Measurements from ENCODE around the gene UBR3. TPM values are rescaled to one million over a fixed set of nuclear protein-coding genes. Genes with fewer than 3 reads are reported as not detected.

The UBR3 gene
- total RNA-seq, 2 donors from 2014 or later: 67.3 to 76.4 TPM

DNA sequence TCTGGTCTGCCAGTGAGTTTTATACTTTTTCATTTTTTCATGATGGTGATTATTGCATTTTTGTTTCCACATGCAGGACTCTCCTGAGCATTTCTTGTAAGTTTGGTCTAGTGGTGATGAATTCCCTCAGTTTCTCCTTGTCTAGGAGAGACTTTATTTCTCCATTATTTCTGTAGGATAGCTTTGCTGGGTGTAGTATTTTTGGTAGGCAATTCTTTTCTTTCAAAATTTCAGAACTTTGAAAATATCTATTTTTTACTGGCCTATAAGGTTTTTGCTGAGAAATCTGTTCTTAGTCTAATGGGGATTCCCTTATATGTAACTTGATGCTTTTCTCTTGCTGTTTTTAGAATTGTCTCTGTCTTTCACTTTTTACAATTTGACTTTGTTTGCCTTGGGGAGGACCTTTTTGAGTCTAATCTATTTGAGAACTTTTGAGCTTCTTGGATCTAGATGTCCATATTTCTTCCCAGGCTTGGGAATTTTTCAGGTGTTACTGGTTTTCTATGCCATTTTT, 149.1 kb downstream of the UBR3 start:
- intact Hi-C loops (cut with DNase I): no loop called here
- ATAC-seq (no peak), DNase-seq (no peak)

- no peak for ATAC-seq
- no peak for DNase-seq
- intact Hi-C loops (cut with DNase I): no loop called here
These were observed 150.3 kb downstream of the UBR3 start for GRCh38 chr2:169977530-169977929.

DNA sequence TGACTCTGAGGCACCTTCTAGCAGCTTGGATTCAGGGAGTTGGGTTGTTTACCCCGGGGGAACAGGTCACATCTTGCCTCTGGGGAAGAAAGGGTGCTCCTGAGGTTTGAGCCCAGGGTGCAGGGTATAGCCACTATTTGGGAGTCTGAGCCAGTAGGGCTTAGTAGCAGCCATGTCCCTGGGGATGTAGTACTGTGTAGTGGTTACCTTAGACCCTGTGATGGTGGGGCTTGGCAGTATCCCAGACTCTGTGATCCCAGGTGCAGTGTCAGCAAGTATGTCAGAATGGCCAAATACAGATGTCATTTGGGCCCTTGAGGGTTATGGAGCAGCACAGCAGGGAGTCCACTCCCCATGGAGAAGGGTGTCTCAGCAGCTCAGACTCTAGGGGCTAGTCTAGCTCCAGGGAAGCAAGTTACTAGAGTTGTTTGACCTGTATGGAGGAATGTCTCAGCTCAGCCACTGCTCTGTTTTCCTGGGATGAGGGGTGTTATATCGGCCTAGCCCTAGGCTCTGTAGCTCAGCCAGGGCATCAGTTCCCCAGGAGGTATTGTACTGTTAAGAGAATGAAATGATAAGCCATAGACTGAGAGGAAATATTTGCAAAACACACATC, 151.3 kb downstream of the UBR3 start:
- intact Hi-C loops (cut with DNase I): no loop called here
- DNase-seq (no peak), ATAC-seq (no peak)

- DNase-seq: no peak
- intact Hi-C loops (cut with DNase I): no loop called here
- no peak for ATAC-seq
These were observed 151.8 kb downstream of the UBR3 start for GRCh38 chr2:169979025-169979424.

- ATAC-seq (no peak), DNase-seq (no peak)
- intact Hi-C loops (cut with DNase I): no loop called here
These were observed 152.7 kb downstream of the UBR3 start for GRCh38 chr2:169980001-169980400.

GRCh38 chr2:169980643-169981042, 153.4 kb downstream of the UBR3 start:
- ATAC-seq (no peak), DNase-seq (no peak)
- intact Hi-C loops (cut with DNase I): no loop called here

DNA sequence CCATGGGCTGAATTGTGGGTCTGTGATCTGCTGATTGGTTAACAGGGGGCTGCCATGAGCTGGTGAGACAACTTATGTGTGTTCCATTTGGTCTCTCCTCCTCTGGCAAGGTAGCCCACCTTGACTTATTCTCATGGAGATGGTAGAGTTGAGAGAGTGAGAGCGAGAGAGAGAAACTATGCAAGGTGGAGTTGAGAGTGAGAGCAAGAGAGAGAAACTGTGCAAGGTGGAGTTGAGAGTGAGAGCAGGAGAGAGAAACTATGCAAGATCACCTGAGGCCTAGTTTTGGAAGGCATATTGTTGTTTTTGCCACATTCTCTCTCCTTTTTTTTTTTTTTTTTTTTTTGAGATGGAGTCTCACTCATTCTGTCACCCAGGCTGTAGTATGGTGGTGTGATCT, 155.7 kb downstream of the UBR3 start:
- ATAC-seq (no peak), DNase-seq (no peak)
- intact Hi-C loops (cut with DNase I): no loop called here

- DNase-seq (no peak), ATAC-seq (no peak)
- intact Hi-C loops (cut with DNase I): no loop called here
These were observed 156.3 kb downstream of the UBR3 start for GRCh38 chr2:169983506-169983905.

- ATAC-seq (no peak), DNase-seq (no peak)
- intact Hi-C loops (cut with DNase I): no loop called here
These were observed 156.9 kb downstream of the UBR3 start for GRCh38 chr2:169984145-169984544.

DNA sequence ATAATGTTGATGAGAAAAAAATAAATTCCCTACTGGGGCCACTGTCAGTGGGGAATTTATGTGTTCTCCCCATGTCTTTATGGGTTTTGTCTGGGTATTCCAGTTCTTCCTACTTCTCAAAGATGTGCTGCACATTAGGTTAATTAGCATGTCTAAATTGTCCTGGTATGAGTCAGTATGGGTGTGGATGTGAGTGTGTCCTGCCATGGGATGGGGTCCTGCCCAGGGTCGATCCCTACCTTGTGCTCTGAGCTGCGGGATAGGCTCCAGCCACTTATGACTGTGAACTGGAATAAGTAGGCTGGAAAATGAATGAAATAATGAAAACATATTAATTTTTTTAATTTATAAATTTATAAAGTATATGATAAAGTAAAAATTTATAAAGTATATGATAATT, 167.5 kb downstream of the UBR3 start:
- DNase-seq: no peak
- intact Hi-C loops (cut with DNase I): no loop called here
- no peak for ATAC-seq

DNA sequence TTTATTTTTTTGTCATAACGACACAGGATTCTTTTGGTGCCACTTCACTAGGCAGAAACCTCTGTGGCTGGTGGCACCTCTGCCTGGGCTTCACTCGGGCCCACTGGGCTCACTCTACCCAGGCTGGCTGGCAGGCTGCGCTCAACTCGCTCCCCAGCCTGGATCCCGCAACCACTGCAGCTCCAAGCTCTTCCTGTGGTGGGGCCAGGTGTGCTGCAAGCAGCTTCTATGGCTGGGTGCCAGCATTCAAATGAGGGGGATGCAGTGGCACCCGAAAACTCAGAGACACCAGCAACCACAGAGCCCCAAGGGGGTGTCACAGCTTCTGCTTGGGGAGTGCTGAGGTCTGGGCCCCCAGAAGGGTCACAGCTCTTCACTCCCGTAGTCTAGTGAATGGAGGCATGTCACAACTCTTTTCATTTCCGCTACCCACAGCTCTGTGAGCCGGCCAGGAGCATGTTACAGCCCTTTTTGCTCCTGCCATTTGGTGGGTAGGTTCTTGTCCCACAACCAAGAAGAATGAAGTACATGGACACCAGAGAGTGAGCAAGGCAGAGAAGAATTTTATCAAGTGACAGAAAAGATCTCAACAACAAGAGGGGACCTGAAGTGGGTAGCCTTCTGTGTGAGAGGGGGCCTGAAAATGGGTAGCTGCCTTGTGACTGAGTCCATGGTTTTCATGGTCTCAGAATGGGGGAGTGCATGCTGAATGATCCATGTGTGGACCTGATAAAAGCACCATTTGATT, 170.1 kb downstream of the UBR3 start:
- DNase-seq: no peak
- ATAC-seq: no peak
- intact Hi-C loops (cut with DNase I): no loop called here

DNA sequence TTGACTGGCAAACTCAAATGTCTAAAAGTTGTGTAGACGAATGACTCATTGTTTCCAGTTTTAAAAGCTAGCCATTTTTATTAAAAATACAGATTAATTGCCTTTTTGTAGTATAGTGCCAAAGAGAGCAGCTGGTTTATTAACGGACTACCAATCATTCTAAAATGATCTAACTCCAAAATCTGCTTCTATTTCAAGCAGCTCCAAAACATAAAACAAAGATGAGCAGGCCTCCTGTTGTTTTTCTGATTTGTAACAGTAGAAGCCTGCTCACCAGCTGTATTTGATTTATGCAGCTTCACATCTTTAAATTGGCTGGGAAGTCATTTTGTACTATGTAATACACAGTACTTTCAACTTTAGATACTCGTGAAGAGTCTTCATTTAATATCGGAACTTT, 171.8 kb downstream of the UBR3 start:
- intact Hi-C loops (cut with DNase I): no loop called here
- DNase-seq (no peak), ATAC-seq (peak in 1 of 2 donors; percentile 26)

DNA sequence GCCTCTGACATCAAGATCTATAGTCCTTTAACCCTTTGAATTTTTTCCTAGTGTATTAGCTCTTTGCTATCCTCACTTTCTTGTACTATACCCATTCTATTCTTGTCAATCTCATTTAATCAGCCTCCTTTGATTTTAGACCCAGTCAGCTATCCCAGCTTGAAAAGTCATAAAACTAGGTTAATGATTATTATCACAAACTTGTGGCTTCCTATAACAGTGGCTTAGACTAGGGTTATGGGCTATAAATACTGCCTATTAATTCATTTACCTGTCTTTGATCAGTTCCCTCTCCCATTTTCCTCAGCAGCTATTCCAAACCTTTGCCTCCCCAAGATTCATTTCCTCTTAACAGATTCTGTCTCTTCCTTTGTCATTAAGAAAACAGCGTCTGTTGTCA, 174.8 kb downstream of the UBR3 start:
- no peak for ATAC-seq
- DNase-seq: no peak
- intact Hi-C loops (cut with DNase I): no loop called here

DNA sequence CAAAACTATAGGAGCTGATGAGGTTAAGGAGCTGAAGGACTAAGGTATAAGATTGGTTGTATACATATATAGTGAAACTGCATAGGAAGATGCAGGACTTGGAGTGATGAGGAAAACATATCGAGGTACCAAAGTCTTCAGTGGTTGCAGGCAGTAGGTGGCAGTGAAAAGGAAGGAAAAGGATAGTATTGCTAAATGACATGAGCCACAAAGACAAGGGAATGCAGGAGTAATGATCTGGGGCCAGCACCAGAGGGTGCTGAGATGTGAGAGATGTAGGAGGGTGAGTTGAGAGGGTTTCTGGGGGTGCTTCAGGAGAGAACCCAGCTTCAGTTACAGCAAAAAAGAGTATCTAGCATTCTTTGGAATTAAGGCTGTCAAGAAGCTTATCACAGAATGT, 178.4 kb downstream of the UBR3 start:
- DNase-seq (no peak), ATAC-seq (no peak)
- intact Hi-C loops (cut with DNase I): no loop called here

DNA sequence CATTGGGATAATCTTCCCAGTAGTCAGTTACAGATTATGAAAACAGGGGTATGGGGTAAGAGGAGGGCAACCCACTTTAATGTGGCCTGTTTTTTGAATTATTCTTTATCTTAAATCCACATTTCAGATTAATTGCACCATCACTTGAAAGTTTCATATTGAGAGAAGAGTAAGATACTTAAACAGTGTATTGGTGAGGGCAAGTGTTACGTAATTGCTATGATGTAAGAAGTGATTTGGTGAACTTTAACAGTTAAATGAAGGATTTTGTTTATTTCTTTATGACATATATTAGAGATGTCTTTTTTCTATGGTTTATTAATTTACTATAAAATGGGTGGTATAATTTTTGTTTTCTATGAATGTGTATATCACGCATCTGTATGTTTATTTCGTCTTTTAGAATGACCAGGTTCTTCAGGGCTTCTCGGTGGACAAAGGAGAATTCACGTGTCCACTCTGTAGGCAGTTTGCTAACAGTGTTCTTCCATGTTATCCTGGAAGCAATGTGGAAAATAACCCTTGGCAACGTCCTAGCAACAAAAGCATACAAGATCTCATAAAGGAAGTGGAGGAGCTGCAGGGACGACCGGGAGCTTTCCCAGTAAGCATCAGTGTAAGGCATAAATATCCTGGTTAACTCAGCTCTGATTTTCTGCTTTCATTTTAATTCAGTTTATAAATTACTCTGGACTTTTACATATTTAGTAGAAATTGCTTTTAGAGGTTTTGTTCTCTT, 179.5 kb downstream of the UBR3 start:
- ATAC-seq (peak in 1 of 2 donors; percentile 12), DNase-seq (no peak)
- intact Hi-C loops (cut with DNase I): no loop called here

GRCh38 chr2:170009209-170009608, 182.0 kb downstream of the UBR3 start:
- no peak for ATAC-seq
- DNase-seq: no peak
- intact Hi-C loops (cut with DNase I): no loop called here

- intact Hi-C loops (cut with DNase I): no loop called here
- ATAC-seq (no peak), DNase-seq (no peak)
These were observed 185.5 kb downstream of the UBR3 start for GRCh38 chr2:170012773-170013172.

DNA sequence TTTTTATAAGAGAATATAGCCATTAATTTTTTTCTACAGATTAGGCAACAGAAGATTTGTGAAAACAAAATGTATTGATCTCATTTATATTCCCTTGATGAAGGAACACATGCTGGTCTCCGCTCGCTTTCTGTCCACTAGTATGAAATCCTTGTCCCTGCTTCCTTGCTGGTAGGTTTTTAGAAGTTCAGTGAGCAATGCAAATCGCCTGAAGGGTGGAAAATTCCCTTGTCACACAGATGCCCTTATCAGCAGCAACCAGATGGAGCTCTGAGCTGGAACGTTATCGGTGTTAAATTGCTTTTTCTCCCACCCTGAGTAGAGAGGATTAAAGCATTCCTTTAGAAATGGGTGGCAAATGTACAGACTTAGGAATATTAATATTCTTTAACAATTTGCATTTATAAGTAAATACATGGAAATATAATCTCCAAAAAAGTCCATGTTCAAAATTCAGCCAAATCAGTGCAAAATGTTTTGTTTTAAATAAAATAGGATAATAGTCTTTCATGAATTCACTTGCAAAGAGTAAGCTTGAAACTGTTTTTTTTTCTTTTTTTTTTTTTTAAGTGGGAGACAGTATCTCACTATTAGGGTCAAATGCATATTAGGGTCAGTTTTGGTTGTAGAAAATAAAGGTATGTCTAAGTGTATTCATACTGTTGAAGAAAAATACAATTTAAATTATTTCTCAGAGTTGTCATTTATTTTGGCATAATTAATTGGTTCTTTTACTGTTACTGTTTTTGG, 186.7 kb downstream of the UBR3 start:
- intact Hi-C loops (cut with DNase I): no loop called here

GRCh38 chr2:170014769-170015168, 187.5 kb downstream of the UBR3 start:
- no peak for DNase-seq
- ATAC-seq: no peak
- intact Hi-C loops (cut with DNase I): no loop called here

More for the DNA sequence above, 186.7 kb downstream of the UBR3 start:
- peak in 1 of 2 donors; percentile 53 for ATAC-seq
- DNase-seq: no peak

Measured in left cardiac atrium (tissue), 4 donors.